Measurements from ENCODE around the gene CLEC18C.
"Not testable (repeated sequence)": the region's sequence is repeated elsewhere in the genome, so short reads cannot be mapped to it uniquely, and the experiment has no call there.

CLEC18C gene

DNA sequence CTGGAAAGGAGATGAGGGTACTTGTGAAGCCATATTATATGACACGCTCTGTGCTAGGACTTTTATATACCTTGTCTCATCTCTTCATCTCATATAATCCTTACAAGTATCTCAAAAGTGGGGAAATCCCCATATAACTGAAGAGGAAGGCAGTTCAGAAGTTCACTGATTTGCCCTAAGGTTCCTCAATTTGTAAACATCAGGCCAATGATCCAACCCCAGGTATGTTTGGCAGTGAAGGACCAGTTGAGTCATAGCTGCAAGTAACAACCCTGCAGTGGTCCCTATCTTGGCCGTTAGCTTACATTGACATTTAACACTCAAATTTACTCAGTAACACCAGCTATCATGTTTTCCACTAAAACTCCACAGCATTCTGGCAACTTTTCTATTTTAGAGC, 45.0 kb downstream of the CLEC18C start:
- DNase-seq = not testable (repeated sequence)

DNA sequence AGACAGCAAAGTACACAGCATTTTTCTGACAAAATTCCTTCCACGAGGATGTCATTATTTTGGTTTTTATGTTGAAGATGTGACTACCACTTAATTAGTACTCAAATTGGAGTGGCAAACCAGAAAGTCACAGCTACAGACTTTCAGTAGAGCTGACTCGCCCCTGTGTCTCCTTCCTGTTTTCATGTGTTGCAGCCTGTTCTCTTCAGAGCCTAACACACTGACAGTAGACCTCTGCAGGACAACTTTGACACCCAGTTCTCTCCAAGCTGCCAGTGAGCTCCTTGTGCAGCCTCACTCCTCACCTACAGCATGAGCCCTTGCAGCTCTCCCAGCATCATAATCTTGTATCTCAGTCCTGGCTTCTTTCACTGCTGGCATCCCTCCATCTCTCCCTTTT, 49.0 kb downstream of the CLEC18C start:
- not testable (repeated sequence) for DNase-seq

DNA sequence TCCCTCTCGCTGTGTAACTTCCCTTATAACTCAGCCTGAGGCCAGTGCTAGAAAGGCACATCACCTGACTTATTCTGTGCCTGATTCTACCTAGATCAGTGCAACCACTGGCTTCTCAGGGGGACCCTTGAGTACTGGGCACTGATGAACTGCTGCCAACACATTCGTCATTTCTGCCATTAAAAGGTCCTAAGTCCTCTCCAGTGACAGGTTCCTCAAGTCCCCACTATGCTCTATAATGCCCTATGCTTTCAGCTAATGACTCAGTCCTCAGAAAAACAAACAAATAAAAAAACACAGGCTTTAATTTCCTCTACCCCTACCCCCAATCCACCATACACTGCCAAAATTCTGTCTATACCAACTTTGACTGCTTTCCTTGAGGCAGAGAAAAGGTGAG, 49.6 kb downstream of the CLEC18C start:
- not testable (repeated sequence) for DNase-seq

DNA sequence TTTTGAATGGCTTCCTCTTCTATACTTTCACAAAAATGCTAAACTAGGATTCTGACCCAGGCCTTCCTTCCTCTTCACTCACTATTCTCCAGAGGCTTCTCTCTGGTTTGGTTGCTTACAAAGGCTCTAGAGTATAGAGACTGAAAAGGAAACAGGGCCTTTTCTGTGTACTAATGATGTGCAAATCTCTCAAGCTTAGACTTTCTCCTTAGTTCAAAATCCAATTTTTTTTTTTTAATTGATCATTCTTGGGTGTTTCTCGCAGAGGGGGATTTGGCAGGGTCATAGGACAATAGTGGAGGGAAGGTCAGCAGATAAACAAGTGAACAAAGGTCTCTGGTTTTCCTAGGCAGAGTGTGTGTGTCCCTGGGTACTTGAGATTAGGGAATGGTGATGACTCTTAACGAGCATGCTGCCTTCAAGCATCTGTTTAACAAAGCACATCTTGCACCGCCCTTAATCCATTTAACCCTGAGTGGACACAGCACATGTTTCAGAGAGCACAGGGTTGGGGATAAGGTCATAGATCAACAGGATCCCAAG, 50.5 kb downstream of the CLEC18C start:
- DNase-seq = not testable (repeated sequence)

DNA sequence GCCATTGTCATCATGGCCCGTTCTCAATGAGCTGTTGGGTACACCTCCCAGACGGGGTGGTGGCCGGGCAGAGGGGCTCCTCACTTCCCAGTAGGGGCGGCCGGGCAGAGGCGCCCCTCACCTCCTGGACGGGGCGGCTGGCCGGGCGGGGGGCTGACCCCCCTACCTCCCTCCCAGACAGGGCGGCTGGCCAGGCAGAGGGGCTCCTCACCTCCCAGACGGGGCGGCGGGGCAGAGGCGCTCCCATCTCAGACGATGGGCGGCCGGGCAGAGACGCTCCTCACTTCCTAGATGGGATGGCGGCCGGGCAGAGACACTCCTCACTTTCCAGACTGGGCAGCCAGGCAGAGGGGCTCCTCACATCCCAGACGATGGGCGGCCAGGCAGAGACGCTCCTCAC, 51.1 kb downstream of the CLEC18C start:
- DNase-seq = not testable (repeated sequence)

DNA sequence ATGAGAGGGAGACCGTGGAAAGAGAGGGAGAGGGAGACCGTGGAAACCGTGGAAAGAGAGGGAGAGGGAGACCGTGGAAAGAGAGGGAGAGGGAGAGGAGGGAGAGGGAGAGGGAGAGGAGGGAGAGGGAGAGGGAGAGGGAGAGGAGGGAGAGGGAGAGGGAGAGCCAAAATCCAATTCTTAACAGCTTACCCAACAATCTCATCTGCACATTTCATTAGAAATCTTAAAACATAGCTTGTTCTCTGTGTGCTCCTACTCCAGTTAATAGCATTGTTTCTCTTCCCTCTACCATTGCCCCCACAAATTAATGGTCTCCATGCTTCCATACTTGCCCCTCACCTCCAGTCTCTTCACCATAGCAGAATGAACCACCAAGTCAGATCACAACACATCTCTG, 51.8 kb downstream of the CLEC18C start:
- DNase-seq = not testable (repeated sequence)

DNA sequence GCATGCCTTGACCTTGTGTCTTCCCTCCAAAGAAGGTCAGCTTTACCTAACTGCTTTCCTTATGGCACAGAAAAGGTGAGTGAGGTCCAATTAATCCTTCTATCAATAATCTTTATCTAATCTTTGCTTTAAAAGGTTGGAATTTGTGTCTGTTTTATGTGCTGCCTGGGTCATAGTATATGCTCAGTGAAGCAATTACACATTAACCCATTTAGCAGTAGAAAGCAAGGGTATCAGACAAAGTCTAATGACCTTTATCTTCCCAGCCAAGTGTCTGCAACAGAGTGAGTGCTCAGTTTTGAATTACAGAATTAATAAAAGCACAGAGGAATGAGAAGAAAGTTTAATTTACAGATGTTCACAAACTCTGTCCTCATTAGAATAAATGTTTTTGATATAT, 52.4 kb downstream of the CLEC18C start:
- DNase-seq = not testable (repeated sequence)

DNA sequence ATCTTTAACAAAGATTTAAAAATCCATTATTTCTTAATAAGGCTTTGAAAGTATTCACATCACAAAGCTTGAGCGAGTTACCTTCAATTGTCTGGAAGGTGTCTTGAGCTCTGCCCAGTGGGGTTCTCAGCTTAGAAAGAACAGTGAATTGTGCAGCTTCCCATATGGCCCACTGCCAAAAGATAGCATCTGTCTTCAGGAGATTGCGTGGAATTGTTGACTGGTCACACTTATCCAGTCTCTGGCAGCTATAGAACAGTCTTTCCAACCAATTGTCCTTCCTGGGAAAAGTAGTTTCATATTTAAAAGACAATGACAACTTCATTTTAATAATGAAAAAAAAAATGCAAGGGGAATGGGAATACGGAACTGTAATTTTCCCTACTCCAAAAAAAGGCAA, 58.2 kb downstream of the CLEC18C start:
- DNase-seq = not testable (repeated sequence)

Measured in CD4-positive, alpha-beta T cell treated with Interleukin-21 for 1 hour (primary cell).